Retinal pigment epithelial cell (primary cell): ENCODE measurements around the gene COPE.

Source experiments
- DNase-seq: peaks from one replicate; pipeline ENCODE4 v3.0.0-alpha.2; 2010; ENCODE audit warnings: low read depth
- H3K4me3 ChIP-seq: 2 replicates; pipeline ENCODE4 v1.5.1; 2011; ENCODE audit warnings: mild to moderate bottlenecking, low read length, control low read depth, moderate library complexity
- TF ChIP-seq, protein P1 (sequence below): conservative IDR thresholded peaks from 2 replicates; pipeline ENCODE4 v1.5.1; 2011; ENCODE audit warnings: low read depth, low read length, control low read depth, inconsistent platforms

COPE gene

DNA sequence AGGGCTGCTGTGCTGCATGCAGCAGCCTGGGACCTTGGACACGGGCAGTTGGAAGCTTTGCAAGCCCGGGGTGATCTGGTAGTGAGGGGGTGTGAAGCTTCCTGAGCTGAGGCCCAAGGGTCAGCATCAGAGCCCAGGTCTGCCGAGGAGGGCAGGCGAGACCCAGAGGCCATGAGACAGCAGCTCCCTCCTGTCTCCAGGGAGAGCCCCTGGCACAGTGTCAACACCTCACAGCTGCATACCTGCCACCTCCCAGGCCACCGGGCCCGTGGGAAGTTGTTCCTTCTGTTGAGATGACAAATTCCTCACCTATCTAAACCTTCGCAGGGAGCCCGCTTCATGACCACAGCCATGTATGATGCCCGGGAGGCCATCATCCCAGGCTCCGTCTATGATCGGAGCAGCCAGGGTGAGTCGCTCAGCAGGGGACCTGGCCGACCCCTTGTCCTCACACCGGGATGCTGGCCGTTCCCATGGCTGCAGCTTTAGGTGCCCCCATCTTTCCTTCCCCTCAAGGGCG is 55.3 kb downstream of the COPE start:
- H3K4me3 ChIP-seq = no peak overlapping the region
- no peak for DNase-seq
- TF ChIP-seq, protein P1, sequence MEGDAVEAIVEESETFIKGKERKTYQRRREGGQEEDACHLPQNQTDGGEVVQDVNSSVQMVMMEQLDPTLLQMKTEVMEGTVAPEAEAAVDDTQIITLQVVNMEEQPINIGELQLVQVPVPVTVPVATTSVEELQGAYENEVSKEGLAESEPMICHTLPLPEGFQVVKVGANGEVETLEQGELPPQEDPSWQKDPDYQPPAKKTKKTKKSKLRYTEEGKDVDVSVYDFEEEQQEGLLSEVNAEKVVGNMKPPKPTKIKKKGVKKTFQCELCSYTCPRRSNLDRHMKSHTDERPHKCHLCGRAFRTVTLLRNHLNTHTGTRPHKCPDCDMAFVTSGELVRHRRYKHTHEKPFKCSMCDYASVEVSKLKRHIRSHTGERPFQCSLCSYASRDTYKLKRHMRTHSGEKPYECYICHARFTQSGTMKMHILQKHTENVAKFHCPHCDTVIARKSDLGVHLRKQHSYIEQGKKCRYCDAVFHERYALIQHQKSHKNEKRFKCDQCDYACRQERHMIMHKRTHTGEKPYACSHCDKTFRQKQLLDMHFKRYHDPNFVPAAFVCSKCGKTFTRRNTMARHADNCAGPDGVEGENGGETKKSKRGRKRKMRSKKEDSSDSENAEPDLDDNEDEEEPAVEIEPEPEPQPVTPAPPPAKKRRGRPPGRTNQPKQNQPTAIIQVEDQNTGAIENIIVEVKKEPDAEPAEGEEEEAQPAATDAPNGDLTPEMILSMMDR = no peak

DNA sequence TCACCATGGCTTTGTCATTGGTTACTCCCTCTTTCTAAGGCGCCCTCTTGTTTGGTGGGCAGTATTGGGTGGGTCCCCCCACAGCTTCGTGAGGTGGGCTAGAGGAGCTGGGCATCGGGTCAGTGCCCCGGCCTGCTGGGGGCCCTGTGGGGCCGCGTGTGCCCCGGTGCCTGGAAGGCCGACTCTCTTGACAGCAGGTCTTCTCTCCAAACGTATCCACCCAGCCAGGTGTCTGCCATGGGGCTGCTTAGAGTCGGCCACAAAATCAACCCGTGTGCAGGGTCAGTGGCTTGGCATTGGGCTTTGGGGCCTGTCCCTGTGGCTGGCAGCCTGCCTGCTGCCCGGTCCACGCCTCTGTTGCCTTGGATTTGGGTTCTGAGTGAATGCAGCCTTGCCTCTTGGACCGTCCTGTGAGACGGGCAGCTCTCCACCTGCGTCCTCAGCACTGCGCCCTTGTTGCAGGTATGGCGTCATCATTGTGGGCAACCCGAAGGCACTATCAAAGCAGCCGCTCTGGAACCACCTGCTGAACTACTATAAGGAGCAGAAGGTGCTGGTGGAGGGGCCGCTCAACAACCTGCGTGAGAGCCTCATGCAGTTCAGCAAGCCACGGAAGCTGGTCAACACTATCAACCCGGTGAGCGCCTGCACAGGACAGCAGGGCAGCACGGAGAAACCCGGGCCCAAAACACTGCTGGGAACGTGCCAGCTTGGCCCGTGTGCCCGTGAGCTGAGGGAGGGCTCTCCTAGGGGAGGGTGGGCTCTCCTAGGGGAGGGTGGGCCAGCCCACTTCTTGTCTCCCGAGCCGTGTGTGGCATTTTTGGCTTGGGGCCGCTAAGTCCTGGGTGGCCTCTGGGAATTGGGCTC is 56.0 kb downstream of the COPE start:
- no peak for DNase-seq
- no peak overlapping the region for H3K4me3 ChIP-seq
- TF ChIP-seq, protein P1 = no peak

DNA sequence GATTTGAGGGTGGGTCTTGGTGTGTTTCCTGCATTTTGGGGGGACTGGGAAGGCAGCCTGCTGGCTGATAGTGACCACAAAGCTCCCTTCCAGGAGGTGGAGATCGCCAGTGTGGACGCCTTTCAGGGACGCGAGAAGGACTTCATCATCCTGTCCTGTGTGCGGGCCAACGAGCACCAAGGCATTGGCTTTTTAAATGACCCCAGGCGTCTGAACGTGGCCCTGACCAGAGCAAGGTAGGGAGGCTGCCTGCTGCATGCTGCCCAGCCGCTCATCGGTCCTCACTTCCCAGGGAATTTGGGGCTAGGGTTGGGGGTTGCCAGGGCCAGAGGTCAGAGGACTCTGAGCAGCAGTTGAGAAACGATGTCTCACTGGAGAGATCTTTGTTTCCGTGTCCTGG is 57.3 kb downstream of the COPE start:
- no peak overlapping the region for H3K4me3 ChIP-seq
- TF ChIP-seq, protein P1 = no peak
- DNase-seq = no peak

DNA sequence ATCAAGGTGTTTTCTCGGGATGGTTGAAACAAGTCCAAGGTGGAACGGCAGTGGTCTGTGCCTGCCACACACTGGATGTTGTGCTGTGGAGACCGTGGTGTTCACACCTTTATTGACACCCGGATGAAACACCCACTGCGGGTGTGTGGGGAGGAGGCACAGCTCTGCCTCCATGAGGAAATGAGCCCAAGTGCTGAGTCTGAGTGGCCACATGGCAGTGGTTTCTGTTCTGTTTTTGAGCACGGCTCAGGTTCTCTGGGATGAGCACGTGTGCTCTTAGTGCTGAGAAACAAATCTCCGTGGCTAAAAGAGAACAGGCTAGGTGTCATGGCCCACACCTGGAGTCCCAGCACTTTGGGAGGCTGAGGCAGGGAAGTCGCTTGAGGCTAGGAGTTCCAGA is 58.0 kb downstream of the COPE start:
- no peak for DNase-seq
- TF ChIP-seq, protein P1 = no peak
- H3K4me3 ChIP-seq = no peak overlapping the region

DNA sequence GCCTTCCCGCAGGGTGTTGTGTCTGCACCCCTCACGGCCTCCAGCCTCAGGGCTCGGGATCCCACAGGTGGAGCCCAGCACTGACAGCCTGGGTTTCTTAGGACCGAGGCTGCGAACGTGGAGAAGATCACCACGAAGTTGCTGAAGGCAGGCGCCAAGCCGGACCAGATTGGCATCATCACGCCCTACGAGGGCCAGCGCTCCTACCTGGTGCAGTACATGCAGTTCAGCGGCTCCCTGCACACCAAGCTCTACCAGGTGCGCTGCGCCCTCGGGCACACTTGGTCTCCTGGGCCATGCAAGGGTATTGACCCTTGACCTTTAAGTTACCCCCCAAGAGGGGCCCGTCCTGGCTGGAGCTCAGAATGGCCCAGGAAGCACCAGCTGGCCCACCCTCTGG is 58.5 kb downstream of the COPE start:
- no peak overlapping the region for H3K4me3 ChIP-seq
- no peak for DNase-seq
- TF ChIP-seq, protein P1 = no peak

DNA sequence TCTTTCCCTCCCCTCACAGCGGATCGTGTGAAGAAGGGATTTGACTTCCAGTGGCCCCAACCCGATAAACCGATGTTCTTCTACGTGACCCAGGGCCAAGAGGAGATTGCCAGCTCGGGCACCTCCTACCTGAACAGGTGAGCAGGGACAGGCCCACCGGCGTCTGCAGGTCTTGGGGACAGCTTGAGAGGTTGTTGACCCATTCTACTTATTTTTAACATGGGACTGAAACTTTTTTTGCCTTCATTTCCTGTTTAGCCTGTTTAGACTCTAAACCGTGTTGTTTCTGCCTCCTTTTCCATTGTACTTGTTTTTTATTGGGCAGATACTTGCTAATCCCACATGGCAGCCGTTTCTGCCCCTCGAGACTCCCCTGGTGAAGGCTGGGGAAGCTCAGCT is 58.9 kb downstream of the COPE start:
- TF ChIP-seq, protein P1 = no peak
- DNase-seq = no peak
- no peak overlapping the region for H3K4me3 ChIP-seq
